ENCODE measurements around the gene SULT1C2.

SULT1C2 gene

GRCh38 chr2:108297436-108298141 lies 8.9 kb downstream of the SULT1C2 start:
- DNase-seq = no peak

GRCh38 chr2:108301558-108301957 lies 12.9 kb downstream of the SULT1C2 start:
- no peak for DNase-seq

GRCh38 chr2:108304975-108305374 lies 16.3 kb downstream of the SULT1C2 start:
- DNase-seq = no peak

- no peak for DNase-seq
Observed at GRCh38 chr2:108305901-108306300, 17.2 kb downstream of the SULT1C2 start.

GRCh38 chr2:108309903-108310302 lies 21.2 kb downstream of the SULT1C2 start:
- DNase-seq = no peak

- no peak for DNase-seq
Observed at GRCh38 chr2:108314586-108315296, 26.0 kb downstream of the SULT1C2 start.

GRCh38 chr2:108315444-108315934 lies 26.8 kb downstream of the SULT1C2 start:
- DNase-seq = no peak

- DNase-seq = no peak
Observed at GRCh38 chr2:108316033-108316432, 27.3 kb downstream of the SULT1C2 start.

GRCh38 chr2:108316461-108317258 lies 28.0 kb downstream of the SULT1C2 start:
- no peak for DNase-seq

GRCh38 chr2:108320326-108320922 lies 31.7 kb downstream of the SULT1C2 start:
- no peak for DNase-seq

- no peak for DNase-seq
Observed at GRCh38 chr2:108323619-108324018, 34.9 kb downstream of the SULT1C2 start.

- DNase-seq = no peak
Observed at GRCh38 chr2:108324531-108325255, 36.0 kb downstream of the SULT1C2 start.

- DNase-seq = no peak
Observed at GRCh38 chr2:108325756-108326155, 37.1 kb downstream of the SULT1C2 start.

GRCh38 chr2:108329771-108330170 lies 41.1 kb downstream of the SULT1C2 start:
- DNase-seq = no peak

GRCh38 chr2:108330979-108331378 lies 42.3 kb downstream of the SULT1C2 start:
- no peak for DNase-seq

- DNase-seq = no peak
Observed at GRCh38 chr2:108345951-108346350, 57.3 kb downstream of the SULT1C2 start.

- DNase-seq = no peak
Observed at GRCh38 chr2:108346827-108347226, 58.1 kb downstream of the SULT1C2 start.

GRCh38 chr2:108347786-108348185 lies 59.1 kb downstream of the SULT1C2 start:
- no peak for DNase-seq

GRCh38 chr2:108348816-108349570 lies 60.3 kb downstream of the SULT1C2 start:
- no peak for DNase-seq

GRCh38 chr2:108349571-108349928 lies 60.9 kb downstream of the SULT1C2 start:
- no peak for DNase-seq

GRCh38 chr2:108351889-108352288 lies 63.2 kb downstream of the SULT1C2 start:
- DNase-seq = no peak

- DNase-seq = no peak
Observed at GRCh38 chr2:108354136-108354535, 65.4 kb downstream of the SULT1C2 start.
